ENCODE results near the gene LZTS2. TPM values are rescaled to one million over a fixed set of nuclear protein-coding genes. Genes with fewer than 3 reads are reported as not detected.

Gene LZTS2
- polyA plus RNA-seq, 1 experiment = 33.3 TPM

DNA sequence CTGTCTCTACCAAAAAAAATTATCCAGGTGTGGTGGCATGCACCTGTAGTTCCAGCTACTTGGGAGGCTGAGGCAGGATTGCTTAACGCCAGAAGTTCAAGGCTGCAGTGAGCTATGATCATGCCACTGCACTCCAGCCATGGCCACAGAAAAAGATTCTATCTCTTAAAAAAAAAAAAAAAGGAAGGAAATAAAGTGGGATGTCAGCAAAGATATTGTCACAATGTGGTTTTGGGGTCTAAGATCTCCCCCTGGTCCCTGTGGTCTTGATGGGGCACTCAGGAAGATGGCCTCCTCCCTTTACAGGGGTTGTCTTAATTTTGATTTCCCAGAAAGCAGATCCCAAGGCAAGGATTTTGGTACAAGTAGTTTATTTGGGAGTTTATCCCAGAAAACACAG is 54.7 kb downstream of the LZTS2 start:
- H3K4me3 ChIP-seq (ENCODE audit: low read depth, low read length) = no peak overlapping the region
- TF ChIP-seq, protein P1, sequence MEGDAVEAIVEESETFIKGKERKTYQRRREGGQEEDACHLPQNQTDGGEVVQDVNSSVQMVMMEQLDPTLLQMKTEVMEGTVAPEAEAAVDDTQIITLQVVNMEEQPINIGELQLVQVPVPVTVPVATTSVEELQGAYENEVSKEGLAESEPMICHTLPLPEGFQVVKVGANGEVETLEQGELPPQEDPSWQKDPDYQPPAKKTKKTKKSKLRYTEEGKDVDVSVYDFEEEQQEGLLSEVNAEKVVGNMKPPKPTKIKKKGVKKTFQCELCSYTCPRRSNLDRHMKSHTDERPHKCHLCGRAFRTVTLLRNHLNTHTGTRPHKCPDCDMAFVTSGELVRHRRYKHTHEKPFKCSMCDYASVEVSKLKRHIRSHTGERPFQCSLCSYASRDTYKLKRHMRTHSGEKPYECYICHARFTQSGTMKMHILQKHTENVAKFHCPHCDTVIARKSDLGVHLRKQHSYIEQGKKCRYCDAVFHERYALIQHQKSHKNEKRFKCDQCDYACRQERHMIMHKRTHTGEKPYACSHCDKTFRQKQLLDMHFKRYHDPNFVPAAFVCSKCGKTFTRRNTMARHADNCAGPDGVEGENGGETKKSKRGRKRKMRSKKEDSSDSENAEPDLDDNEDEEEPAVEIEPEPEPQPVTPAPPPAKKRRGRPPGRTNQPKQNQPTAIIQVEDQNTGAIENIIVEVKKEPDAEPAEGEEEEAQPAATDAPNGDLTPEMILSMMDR (IDR thresholded peaks at IDR 0.05; ENCODE audit: low read depth, low read length) = no peak
- H3K27me3 ChIP-seq (ENCODE audit: control insufficient read depth, insufficient read depth, low read length) = peaks cover 6% of the 10 kb centered on the region
- no peak overlapping the region for H3K27ac ChIP-seq (ENCODE audit: low read depth, low read length)
- no peaks in the 10 kb centered on the region for H3K9me3 ChIP-seq (ENCODE audit: control insufficient read depth, insufficient read depth, low read length)
- no peak for DNase-seq (ENCODE audit: low read depth, low spot score)
- POLR2A ChIA-PET = interaction anchor here (0.9 kb wide), 1 partner anchor 11 kb away, joined by 4 read pairs; no protein-coding TSS in a partner anchor
- CTCF ChIA-PET = interaction anchor here (17.3 kb wide), 1 partner anchor 10 kb away, joined by 414 read pairs; the partner anchor contains the start of gene KAZALD1

DNA sequence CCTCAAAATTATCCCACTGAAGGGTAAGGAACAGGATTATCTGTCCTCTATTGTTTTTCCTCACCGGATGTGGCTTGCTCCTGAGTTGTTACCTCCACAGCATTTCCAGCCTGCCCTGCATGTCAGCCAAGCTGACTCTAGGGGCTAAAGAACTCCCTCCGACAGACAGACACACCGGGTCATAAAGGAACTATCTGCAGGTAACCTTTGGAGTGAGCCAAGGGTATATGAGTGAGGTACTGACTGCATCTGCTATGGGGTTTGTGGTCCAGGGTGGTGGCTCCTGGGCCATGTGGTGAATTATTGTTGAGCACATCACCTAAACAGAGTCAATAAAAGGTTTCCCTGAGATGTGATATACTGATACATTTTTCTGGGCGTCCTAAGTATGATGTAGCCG is 55.3 kb downstream of the LZTS2 start:
- Histone ChIP-seq H3K27ac (ENCODE audit: low read depth, low read length) (no peak overlapping the region), H3K4me3 (ENCODE audit: low read depth, low read length) (no peak overlapping the region), H3K9me3 (ENCODE audit: control insufficient read depth, insufficient read depth, low read length) (no peaks in the 10 kb centered on the region), H3K27me3 (ENCODE audit: control insufficient read depth, insufficient read depth, low read length) (peaks cover 3% of the 10 kb centered on the region)
- CTCF ChIA-PET = interaction anchor here (1.0 to 1.3 kb wide), 3 partner anchors 12 to 62 kb away, joined by 3 to 7 read pairs (median 3); no protein-coding TSS in a partner anchor
- DNase-seq (ENCODE audit: low read depth, low spot score) = no peak
- TF ChIP-seq, protein P1 (IDR thresholded peaks at IDR 0.05; ENCODE audit: low read depth, low read length) = no peak
- POLR2A ChIA-PET = no interaction called here

DNA sequence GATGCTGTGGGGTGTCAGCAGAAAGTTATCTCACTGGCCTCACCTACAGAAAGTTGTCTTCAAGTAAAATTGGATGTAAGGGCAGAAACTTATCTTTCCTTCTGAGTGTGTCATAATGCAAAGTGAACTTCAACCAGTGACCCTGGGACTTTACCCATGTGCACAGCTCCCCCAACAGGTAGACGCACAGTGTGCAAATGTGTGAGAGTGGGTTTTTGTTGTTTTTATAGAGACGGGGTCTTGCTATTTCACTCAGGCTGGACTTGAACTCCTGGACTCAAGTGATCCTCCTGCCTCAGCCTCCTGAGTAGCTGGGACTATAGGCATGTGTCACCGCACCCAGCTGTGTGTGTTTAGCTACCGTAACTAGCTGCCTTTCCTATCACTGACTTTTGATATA is 55.8 kb downstream of the LZTS2 start:
- ChIA-PET CTCF (interaction anchor here (0.6 to 1.3 kb wide), 4 partner anchors 11 to 63 kb away, joined by 3 to 8 read pairs (median 5); no protein-coding TSS in a partner anchor), POLR2A (no interaction called here)
- Histone ChIP-seq H3K27me3 (ENCODE audit: control insufficient read depth, insufficient read depth, low read length) (no peaks in the 10 kb centered on the region), H3K4me3 (ENCODE audit: low read depth, low read length) (no peak overlapping the region), H3K27ac (ENCODE audit: low read depth, low read length) (no peak overlapping the region), H3K9me3 (ENCODE audit: control insufficient read depth, insufficient read depth, low read length) (no peaks in the 10 kb centered on the region)
- DNase-seq (ENCODE audit: low read depth, low spot score) = no peak
- TF ChIP-seq, protein P1 (IDR thresholded peaks at IDR 0.05; ENCODE audit: low read depth, low read length) = no peak

DNA sequence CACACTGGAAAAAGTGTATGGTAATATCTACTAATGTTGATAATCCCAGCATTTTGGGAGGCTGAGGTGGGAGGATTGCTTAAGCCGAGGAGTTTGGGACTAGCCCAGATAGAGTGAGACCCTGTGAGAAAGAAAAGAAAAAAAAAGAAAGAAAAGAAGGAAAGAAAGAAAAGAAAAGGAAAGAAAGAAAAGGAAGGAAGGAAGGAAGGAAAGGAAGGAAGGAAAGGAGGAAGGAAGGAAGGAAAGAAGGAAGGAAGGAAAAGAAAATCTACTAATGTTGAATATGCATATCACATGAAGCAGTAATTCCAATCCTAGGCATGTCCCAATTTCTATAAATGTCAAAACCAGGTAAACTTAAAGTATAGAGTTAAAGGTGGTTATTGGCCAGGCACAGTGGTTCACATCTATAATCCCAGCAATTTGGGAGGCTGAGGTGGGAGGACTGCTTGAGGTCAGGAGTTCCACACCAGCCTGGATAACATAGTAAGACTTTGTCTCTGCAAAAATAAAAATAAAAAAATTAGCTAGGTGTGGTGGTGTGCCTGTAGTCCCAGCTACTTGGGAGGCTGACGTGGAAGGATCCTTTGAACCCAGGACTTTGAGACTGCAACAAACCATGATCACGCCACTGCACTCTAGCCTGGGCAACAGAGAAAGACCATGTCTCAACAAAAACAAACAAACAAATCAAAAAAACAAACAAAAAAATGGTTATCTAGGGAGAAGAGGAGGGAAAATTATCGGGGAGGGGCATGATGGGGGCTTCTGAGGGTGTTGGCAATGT is 57.0 kb downstream of the LZTS2 start:
- H3K27ac ChIP-seq (ENCODE audit: low read depth, low read length) = no peak overlapping the region
- CTCF ChIA-PET = interaction anchor here (1.3 to 16.2 kb wide), 2 partner anchors 10 to 11 kb away, joined by 7 to 414 read pairs; no protein-coding TSS in a partner anchor
- no peaks in the 10 kb centered on the region for H3K27me3 ChIP-seq (ENCODE audit: control insufficient read depth, insufficient read depth, low read length)
- TF ChIP-seq, protein P1 (IDR thresholded peaks at IDR 0.05; ENCODE audit: low read depth, low read length) = no peak
- POLR2A ChIA-PET = no interaction called here
- H3K4me3 ChIP-seq (ENCODE audit: low read depth, low read length) = no peak overlapping the region
- DNase-seq (ENCODE audit: low read depth, low spot score) = no peak
- H3K9me3 ChIP-seq (ENCODE audit: control insufficient read depth, insufficient read depth, low read length) = no peaks in the 10 kb centered on the region; the same call in 1 of the 2 replicates

Small RNA genes lying within 50 kb of the gene (small RNA-seq; reads per million reads assigned to genes)
- not detected for gene MIR608 (ENCODE audit: insufficient read length, low read depth)

Other genes starting within 250 kb of the LZTS2 start
- gene SLF2, start 86.8 kb upstream of the LZTS2 start, polyA plus RNA-seq (2011; rRNA removed) = 15.0 and 19.0 TPM in 2 replicates
- gene SEMA4G, start 30.3 kb upstream of the LZTS2 start, polyA plus RNA-seq (2011; rRNA removed) = 10.5 and 14.4 TPM in 2 replicates
- 72.3 and 88.0 TPM in 2 replicates for gene MRPL43, start 12.3 kb upstream of the LZTS2 start, polyA plus RNA-seq (2011; rRNA removed)
- gene TWNK, start 12.3 kb upstream of the LZTS2 start, polyA plus RNA-seq (2011; rRNA removed) = 4.3 and 6.9 TPM in 2 replicates
- gene PDZD7, start 31.3 kb downstream of the LZTS2 start, polyA plus RNA-seq (2011; rRNA removed) = 0.27 and 0.60 TPM in 2 replicates
- 77.8 and 87.0 TPM in 2 replicates for gene SFXN3, start 31.4 kb downstream of the LZTS2 start, polyA plus RNA-seq (2011; rRNA removed)
- 10.8 and 14.1 TPM in 2 replicates for gene KAZALD1, start 62.2 kb downstream of the LZTS2 start, polyA plus RNA-seq (2011; rRNA removed)
- gene TLX1, start 131.5 kb downstream of the LZTS2 start, polyA plus RNA-seq (2011; rRNA removed) = not detected in 2 replicates
- not detected in 2 replicates for gene LBX1, start 229.7 kb downstream of the LZTS2 start, polyA plus RNA-seq (2011; rRNA removed)

Measured in AG04450 (cell line).